Fibroblast of pulmonary artery (primary cell): ENCODE measurements around the gene TTC14.

Experiments used
- DNase-seq: peaks from one replicate; pipeline ENCODE4 v3.0.0-alpha.2; 2010; ENCODE audit warnings: low read depth
- H3K4me3 ChIP-seq: replicated peaks from 2 replicates; pipeline ENCODE4 v1.5.1; 2011; ENCODE audit warnings: low read depth, mild to moderate bottlenecking, control low read depth, low read length, moderate library complexity
- TF ChIP-seq, protein P1 (sequence below): IDR thresholded peaks from 2 replicates; pipeline ENCODE4 v1.5.1; 2011; ENCODE audit warnings: mild to moderate bottlenecking, control low read depth, low read length, inconsistent platforms; ENCODE audit errors: missing control alignments

Gene TTC14

DNA sequence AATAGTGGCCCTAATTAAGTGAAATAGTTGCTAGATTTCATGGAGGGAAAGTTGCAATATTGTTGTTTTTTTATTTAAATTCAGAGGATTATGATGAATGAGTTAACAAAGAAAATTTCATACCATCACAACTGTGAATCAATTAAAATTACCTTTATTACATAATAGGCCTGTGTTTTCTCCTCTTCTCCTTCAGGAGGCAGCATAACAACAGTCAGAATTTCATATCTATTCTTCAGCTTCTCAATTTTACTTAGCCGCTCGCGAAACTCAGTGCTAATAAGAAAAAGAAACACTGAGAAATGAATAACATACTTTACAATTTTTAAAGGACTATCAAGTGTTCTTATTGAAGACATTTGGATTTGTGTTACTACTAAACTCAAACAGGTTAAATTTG is 29.4 kb downstream of the TTC14 start:
- TF ChIP-seq, protein P1, sequence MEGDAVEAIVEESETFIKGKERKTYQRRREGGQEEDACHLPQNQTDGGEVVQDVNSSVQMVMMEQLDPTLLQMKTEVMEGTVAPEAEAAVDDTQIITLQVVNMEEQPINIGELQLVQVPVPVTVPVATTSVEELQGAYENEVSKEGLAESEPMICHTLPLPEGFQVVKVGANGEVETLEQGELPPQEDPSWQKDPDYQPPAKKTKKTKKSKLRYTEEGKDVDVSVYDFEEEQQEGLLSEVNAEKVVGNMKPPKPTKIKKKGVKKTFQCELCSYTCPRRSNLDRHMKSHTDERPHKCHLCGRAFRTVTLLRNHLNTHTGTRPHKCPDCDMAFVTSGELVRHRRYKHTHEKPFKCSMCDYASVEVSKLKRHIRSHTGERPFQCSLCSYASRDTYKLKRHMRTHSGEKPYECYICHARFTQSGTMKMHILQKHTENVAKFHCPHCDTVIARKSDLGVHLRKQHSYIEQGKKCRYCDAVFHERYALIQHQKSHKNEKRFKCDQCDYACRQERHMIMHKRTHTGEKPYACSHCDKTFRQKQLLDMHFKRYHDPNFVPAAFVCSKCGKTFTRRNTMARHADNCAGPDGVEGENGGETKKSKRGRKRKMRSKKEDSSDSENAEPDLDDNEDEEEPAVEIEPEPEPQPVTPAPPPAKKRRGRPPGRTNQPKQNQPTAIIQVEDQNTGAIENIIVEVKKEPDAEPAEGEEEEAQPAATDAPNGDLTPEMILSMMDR = peak; percentile 8
- H3K4me3 ChIP-seq = no peak overlapping the region
- DNase-seq = no peak

DNA sequence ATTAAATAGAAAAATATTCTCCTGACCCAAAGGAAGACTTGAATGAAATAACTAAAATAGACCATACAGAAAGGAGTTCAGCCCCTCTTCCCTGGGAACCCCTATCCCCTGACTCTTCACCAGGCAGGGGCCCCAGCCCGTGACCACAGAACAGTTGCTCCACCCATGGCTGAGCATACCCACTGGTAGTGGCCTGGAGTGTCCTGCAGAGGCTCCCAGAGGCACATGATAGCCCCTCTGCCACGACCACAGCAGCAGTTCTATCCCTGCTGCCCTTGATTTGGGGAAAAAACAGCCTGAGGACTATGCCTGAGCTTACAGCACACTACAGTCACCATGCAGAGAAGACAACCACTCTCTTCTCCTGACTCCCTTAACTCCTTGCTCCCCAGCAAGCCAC is 31.8 kb downstream of the TTC14 start:
- TF ChIP-seq, protein P1 = no peak
- no peak for DNase-seq
- no peak overlapping the region for H3K4me3 ChIP-seq

DNA sequence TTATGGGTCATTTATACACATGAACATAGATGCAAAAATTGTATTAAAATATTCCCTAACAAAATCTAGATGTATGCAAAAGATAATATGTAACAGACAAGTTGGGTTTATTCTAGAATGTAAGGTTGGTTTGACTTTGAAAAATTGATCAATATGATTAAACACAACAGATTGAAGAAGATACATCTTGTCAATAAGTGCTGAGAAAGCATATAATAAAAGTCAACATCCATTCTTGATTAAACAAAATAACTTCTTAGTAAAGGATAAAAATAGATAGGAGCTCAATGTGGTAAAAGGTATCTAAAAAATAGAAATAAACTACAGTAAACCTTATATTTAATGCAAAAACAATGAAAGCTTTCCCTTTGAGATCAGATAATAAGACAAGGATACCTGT is 39.0 kb downstream of the TTC14 start:
- TF ChIP-seq, protein P1 = no peak
- H3K4me3 ChIP-seq = no peak overlapping the region
- DNase-seq = no peak

DNA sequence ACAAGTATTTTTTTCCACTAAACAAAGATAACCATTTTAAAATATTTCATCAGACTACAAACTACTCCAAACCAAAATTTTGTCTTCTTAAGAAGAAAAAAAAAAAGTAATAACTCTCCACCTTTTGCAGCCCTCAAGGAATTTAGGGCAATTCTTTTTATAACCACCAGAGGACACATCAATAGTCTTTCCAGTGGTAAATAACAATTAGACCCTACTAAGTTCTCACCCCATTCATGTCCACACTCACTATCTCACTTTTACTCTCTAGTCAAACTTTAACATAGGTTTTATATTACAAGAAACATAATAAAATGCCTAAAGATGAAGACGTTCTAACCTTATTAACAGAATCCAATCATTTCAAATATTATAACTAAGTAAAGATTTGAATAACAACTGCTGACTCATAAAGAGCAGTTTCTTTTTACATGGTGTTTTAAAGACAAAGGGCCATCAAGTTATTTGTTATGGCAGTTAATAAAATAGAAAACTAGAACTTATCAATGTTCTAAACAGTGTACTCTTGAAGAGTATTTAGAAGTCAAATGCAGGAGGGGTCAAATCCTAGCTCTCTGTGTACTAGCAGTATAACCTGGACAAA is 44.3 kb downstream of the TTC14 start:
- H3K4me3 ChIP-seq = no peak overlapping the region
- DNase-seq = peak; percentile 2
- TF ChIP-seq, protein P1 = peak; percentile 20

DNA sequence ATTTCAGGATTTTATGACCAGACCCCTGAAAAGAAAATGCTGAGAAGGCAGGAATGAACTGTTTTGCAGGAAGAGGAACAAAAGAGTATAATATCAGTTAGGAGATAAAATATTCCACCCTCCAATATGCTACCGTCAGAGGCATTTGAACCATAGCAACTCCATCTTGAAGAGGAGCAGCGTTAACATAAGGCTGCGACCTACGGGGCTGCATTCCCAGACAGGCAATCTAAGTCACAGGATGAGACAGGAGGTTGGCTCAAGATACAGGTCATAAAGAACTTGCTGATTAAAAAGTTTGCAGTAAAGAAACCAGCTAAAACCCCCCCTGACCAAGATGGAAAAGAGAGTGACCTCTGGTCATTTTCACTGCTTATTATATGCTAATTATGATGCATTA is 54.4 kb downstream of the TTC14 start:
- no peak overlapping the region for H3K4me3 ChIP-seq
- TF ChIP-seq, protein P1 = no peak
- no peak for DNase-seq

DNA sequence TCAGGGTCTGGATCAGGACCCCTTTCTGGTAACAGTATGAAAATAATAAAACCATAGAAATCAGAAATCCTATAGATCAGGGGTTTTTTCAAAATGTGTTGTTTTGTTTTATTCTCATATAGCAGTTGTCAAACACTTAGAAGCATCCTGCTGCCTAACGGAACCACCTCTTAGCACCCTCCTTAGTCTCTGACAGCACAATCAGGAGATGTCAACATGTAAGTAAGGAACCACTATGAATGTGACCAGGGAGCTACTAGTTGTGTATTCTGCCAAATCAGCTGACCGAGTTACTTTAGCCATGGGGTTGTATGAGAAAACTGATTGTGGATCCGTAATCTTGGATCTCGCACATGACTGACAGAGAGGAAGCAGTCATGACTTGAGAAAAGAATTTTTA is 55.1 kb downstream of the TTC14 start:
- TF ChIP-seq, protein P1 = no peak
- H3K4me3 ChIP-seq = no peak overlapping the region
- no peak for DNase-seq
